Neuronal stem cell (in vitro differentiated cells): ENCODE data around the gene HERPUD2.
"Not testable (repeated sequence)": the region's sequence is repeated elsewhere in the genome, so short reads cannot be mapped to it uniquely, and the experiment has no call there.

Experiments used
- DNase-seq: peaks from one replicate; pipeline ENCODE4 v3.0.0-alpha.2; 2013; ENCODE audit warnings: low spot score
- H2AFZ ChIP-seq: one replicate; pipeline ENCODE4 v1.6.1; 2013; ENCODE audit warnings: mild to moderate bottlenecking, low read length, inconsistent platforms
- H2AK5ac ChIP-seq: 2 replicates; pipeline ENCODE4 v1.6.1; 2013; ENCODE audit warnings: low read depth, mild to moderate bottlenecking, inconsistent platforms, low read length, moderate library complexity, mixed read lengths
- H2BK120ac ChIP-seq: 2 replicates; pipeline ENCODE4 v1.6.1; 2013; ENCODE audit warnings: low read depth, mild to moderate bottlenecking, inconsistent platforms, low read length, moderate library complexity, mixed read lengths
- H2BK12ac ChIP-seq: one replicate; pipeline ENCODE4 v1.6.1; 2013; ENCODE audit warnings: low read length, inconsistent platforms
- H2BK15ac ChIP-seq: 2 replicates; pipeline ENCODE4 v1.6.1; 2013; ENCODE audit warnings: mild to moderate bottlenecking, low read length, inconsistent platforms, mixed read lengths
- H2BK5ac ChIP-seq: one replicate; pipeline ENCODE4 v1.6.1; 2013; ENCODE audit warnings: inconsistent platforms, mild to moderate bottlenecking, low read length, moderate library complexity
- H3K14ac ChIP-seq: one replicate; pipeline ENCODE4 v1.6.1; 2013; ENCODE audit warnings: low read length, inconsistent platforms
- H3K18ac ChIP-seq: 2 replicates; pipeline ENCODE4 v1.6.1; 2013; ENCODE audit warnings: low read length, inconsistent platforms
- H3K23ac ChIP-seq: 2 replicates; pipeline ENCODE4 v1.6.1; 2013; ENCODE audit warnings: low read depth, mild to moderate bottlenecking, mixed read lengths, low read length, inconsistent platforms; ENCODE audit not compliant: poor library complexity
- H3K27ac ChIP-seq: replicated peaks from 3 replicates; pipeline ENCODE4 v1.5.1; 2013; ENCODE audit warnings: low read length, inconsistent platforms
- H3K27me3 ChIP-seq, 3 experiments: 2 replicates each; pipeline ENCODE4 v1.6.1; 2013; ENCODE audit warnings: low read length in 3 of 3, mild to moderate bottlenecking in 2 of 3, inconsistent platforms in 1 of 3, low read depth in 1 of 3, mixed read lengths in 1 of 3, moderate library complexity in 1 of 3; ENCODE audit not compliant: control insufficient read depth in 3 of 3, insufficient read depth in 3 of 3
- H3K36me3 ChIP-seq, 2 donors: replicated peaks in 1 of 2; 2 replicates each; pipeline ENCODE4 v1.6.1; 2013; ENCODE audit warnings: low read length in 2 of 2; ENCODE audit not compliant: control insufficient read depth in 2 of 2, insufficient read depth in 2 of 2
- H3K4ac ChIP-seq: 2 replicates; pipeline ENCODE4 v1.6.1; 2013; ENCODE audit warnings: inconsistent platforms, mild to moderate bottlenecking, low read length, moderate library complexity
- H3K4me1 ChIP-seq, 2 donors: 1 replicate in 1 of 2; 2 replicates in 1 of 2; pipeline ENCODE4 v1.6.1; 2013; ENCODE audit warnings: low read length in 2 of 2, low read depth in 1 of 2; ENCODE audit not compliant: control insufficient read depth in 2 of 2, insufficient read depth in 1 of 2
- H3K4me2 ChIP-seq: one replicate; pipeline ENCODE4 v1.6.1; 2013; ENCODE audit warnings: mild to moderate bottlenecking, low read length, inconsistent platforms; ENCODE audit not compliant: insufficient read depth, poor library complexity, severe bottlenecking
- H3K4me3 ChIP-seq, 2 donors: 2 replicates each; pipeline ENCODE4 v1.5.1; 2013; ENCODE audit warnings: low read length in 2 of 2, mild to moderate bottlenecking in 2 of 2, inconsistent platforms in 1 of 2, moderate library complexity in 1 of 2
- H3K79me1 ChIP-seq: one replicate; pipeline ENCODE4 v1.6.1; 2013; ENCODE audit warnings: low read depth, mild to moderate bottlenecking, inconsistent platforms, low read length, moderate library complexity
- H3K9ac ChIP-seq: one replicate; pipeline ENCODE4 v1.6.1; 2013; ENCODE audit warnings: mild to moderate bottlenecking, low read depth, low read length, inconsistent platforms; ENCODE audit not compliant: poor library complexity
- H3K9me3 ChIP-seq, 2 donors: replicated peaks in 1 of 2; 2 replicates each; pipeline versions ENCODE3 to v1.6.1; 2013; ENCODE audit warnings: low read length in 2 of 2, mild to moderate bottlenecking in 2 of 2, inconsistent platforms in 1 of 2, low read depth in 1 of 2, mixed read lengths in 1 of 2, moderate library complexity in 1 of 2; ENCODE audit not compliant: control insufficient read depth in 2 of 2, insufficient read depth in 1 of 2
- H4K8ac ChIP-seq: one replicate; pipeline ENCODE4 v1.6.1; 2013; ENCODE audit warnings: low read depth, mild to moderate bottlenecking, inconsistent platforms, low read length, moderate library complexity
- H4K91ac ChIP-seq: one replicate; pipeline ENCODE4 v1.6.1; 2013; ENCODE audit warnings: low read length, low read depth, mild to moderate bottlenecking, inconsistent platforms; ENCODE audit not compliant: poor library complexity
- WGBS, 2 donors: extraction: QIAGEN DNeasy Blood & Tissue Kit; methylation state at CpG; one replicate each; pipeline ENCODE4 v1.1.7; 2013; ENCODE audit warnings: missing lambda C conversion rate in 2 of 2, mixed read lengths in 1 of 2; ENCODE audit not compliant: insufficient read length in 2 of 2, insufficient replicate concordance in 1 of 2; ENCODE audit errors: extremely low coverage in 2 of 2; 5-methylcytosine and 5-hydroxymethylcytosine counted together

Gene HERPUD2

DNA sequence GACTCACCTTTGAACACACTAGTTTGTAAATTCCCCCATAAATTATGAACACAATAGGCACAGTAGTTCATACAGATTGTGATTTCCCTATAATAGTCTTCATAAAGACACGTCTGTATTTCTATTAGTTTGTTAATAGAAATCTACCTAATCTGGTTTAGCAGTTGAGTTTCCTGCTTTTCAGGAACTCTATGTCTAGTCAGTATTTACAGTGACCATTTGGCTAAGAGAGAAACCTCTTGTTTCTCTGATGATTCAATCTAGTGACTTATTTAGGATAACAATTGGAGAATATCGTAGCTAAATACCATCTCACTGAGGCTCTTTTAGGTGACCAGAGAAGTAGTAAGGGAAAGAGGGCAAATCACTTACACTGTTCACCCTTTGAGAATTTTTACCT, 5.9 kb upstream of the HERPUD2 start:
- H2BK15ac ChIP-seq = no peak overlapping the region
- H3K9ac ChIP-seq = no peak overlapping the region
- H3K4me1 ChIP-seq = peaks cover 0 to 3% of the 10 kb centered on the region in 2 donors
- no peaks in the 10 kb centered on the region for H3K79me1 ChIP-seq
- no peak overlapping the region for H4K8ac ChIP-seq
- H3K23ac ChIP-seq = no peak overlapping the region
- no peaks in the 10 kb centered on the region for H3K27me3 ChIP-seq
- H3K18ac ChIP-seq = no peak overlapping the region
- H3K14ac ChIP-seq = no peak overlapping the region
- H3K27ac ChIP-seq = no peak overlapping the region
- no peak overlapping the region for H2BK12ac ChIP-seq
- H3K4me3 ChIP-seq = no peak overlapping the region
- no peaks in the 10 kb centered on the region for H3K9me3 ChIP-seq
- no peak overlapping the region for H3K4ac ChIP-seq
- H3K4me2 ChIP-seq = no peak overlapping the region
- no peak overlapping the region for H2AFZ ChIP-seq
- H3K36me3 ChIP-seq = peaks cover 2 to 18% of the 10 kb centered on the region in 2 donors
- WGBS, 2 donors = no CpG with 5 or more reads among the region's 2 CpGs
- H2BK120ac ChIP-seq = no peak overlapping the region
- no peak overlapping the region for H2BK5ac ChIP-seq
- DNase-seq = no peak
- no peak overlapping the region for H2AK5ac ChIP-seq
- no peak overlapping the region for H4K91ac ChIP-seq

DNA sequence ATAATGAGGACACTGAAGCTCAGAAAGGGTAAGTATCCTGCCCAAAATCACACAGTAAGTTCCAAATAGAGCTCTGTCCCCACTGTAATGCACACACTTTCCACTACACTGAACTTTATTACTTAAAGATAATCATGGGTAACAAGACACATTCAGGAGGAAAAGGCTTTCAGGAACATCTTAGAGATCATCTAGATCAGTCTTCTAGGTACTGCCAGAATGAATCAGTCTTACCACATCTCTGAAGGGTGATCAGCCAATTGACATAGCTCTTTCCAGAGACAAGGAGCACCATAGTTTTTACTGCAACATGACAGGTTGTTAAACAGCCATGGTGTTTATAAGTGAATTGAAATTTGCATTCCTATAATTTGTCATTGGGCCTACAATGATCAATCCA, 5.4 kb upstream of the HERPUD2 start:
- no peaks in the 10 kb centered on the region for H3K27me3 ChIP-seq
- H3K9ac ChIP-seq = no peak overlapping the region
- no peak overlapping the region for H4K8ac ChIP-seq
- H3K4me2 ChIP-seq = no peak overlapping the region
- H2AK5ac ChIP-seq = no peak overlapping the region
- no peak overlapping the region for H3K4me3 ChIP-seq
- H3K27ac ChIP-seq = no peak overlapping the region
- no peaks in the 10 kb centered on the region for H3K79me1 ChIP-seq
- peaks cover 2 to 3% of the 10 kb centered on the region in 2 donors for H3K4me1 ChIP-seq
- H2BK12ac ChIP-seq = no peak overlapping the region
- H3K18ac ChIP-seq = no peak overlapping the region
- no peak for DNase-seq
- no peaks in the 10 kb centered on the region for H3K9me3 ChIP-seq
- H3K23ac ChIP-seq = no peak overlapping the region
- H4K91ac ChIP-seq = no peak overlapping the region
- no peak overlapping the region for H2AFZ ChIP-seq
- no peak overlapping the region for H2BK120ac ChIP-seq
- H3K4ac ChIP-seq = no peak overlapping the region
- H2BK15ac ChIP-seq = no peak overlapping the region
- H3K36me3 ChIP-seq = peaks cover 2 to 18% of the 10 kb centered on the region in 2 donors
- no peak overlapping the region for H2BK5ac ChIP-seq
- no peak overlapping the region for H3K14ac ChIP-seq

DNA sequence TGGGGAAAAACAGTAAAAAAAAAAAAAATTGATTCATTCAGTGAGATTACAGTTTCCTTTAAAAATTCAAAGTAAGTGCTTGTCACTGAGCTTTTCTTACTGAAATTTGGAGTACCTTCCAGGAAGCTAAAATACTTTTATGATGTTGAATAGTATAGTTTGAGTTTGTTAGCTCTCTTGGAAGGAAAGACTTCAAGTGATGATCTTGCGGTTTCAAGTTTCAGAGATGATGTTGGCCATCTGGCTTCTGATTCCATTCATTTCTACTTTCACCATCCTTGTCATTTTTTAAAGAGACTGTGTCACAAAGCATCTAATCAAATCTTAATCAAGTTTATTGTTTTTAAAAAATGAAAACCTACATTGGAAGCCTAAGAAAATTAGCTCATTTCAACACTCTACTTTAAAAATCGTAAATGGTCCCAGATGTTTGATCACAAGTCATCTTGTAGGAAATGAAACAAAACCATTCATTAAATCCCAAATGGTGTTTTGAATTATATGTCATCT, 4.9 kb upstream of the HERPUD2 start:
- Histone ChIP-seq H2BK15ac (no peak overlapping the region), H3K14ac (no peak overlapping the region), H3K9ac (no peak overlapping the region), H3K9me3 (no peaks in the 10 kb centered on the region), H3K18ac (no peak overlapping the region), H4K8ac (no peak overlapping the region), H3K23ac (no peak overlapping the region), H2AK5ac (no peak overlapping the region), H4K91ac (no peak overlapping the region), H3K27ac (no peak overlapping the region), H3K4me2 (no peak overlapping the region), H2BK120ac (no peak overlapping the region), H3K79me1 (no peaks in the 10 kb centered on the region), H3K36me3 (peaks cover 2 to 18% of the 10 kb centered on the region in 2 donors), H2BK5ac (no peak overlapping the region), H3K4me1 (peaks cover 2 to 3% of the 10 kb centered on the region in 2 donors), H3K4ac (no peak overlapping the region), H3K27me3 (no peaks in the 10 kb centered on the region), H2BK12ac (no peak overlapping the region), H3K4me3 (no peak overlapping the region), H2AFZ (no peak overlapping the region)
- no peak for DNase-seq
- no CpG with 5 or more reads among the region's 2 CpGs for WGBS, 2 donors

DNA sequence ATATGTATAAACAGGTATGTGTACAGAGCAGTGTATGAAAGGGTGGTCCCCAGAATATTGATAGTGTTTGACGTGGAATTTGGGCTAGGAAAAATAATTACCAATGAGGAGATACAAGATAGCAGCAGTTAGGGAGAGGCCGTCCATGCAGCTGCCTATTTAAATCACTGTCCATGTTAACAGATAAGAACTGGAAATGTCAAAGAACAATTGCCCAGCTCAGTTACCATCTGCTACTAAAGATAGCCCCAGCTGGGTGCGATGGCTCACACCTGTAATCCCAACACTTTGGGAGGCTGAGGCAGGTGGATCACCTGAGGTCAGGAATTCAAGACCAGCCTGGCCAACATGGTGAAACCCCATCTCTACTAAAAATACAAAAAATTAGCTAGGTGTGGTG, 3.4 kb upstream of the HERPUD2 start:
- not testable (repeated sequence) for H3K23ac ChIP-seq, H3K27ac ChIP-seq, H3K79me1 ChIP-seq, H3K4me1 ChIP-seq, H2BK120ac ChIP-seq, H3K18ac ChIP-seq, H2BK12ac ChIP-seq, H4K91ac ChIP-seq, H2BK15ac ChIP-seq, DNase-seq, H3K27me3 ChIP-seq, H3K4me3 ChIP-seq, H3K9ac ChIP-seq, H2BK5ac ChIP-seq, H3K9me3 ChIP-seq, H3K4me2 ChIP-seq, H4K8ac ChIP-seq, H3K14ac ChIP-seq, H3K4ac ChIP-seq, H2AK5ac ChIP-seq, H2AFZ ChIP-seq
- peaks cover 2 to 18% of the 10 kb centered on the region in 2 donors for H3K36me3 ChIP-seq
- whole genome bisulfite sequencing, 2 donors = no CpG with 5 or more reads among the region's 3 CpGs
